ENCODE results near the gene STK11.

Gene STK11

GRCh38 chr19:1161716-1162115 lies 43.9 kb upstream of the STK11 start:
- Histone ChIP-seq H4K8ac (ENCODE audit: low read depth, low read length) (no peak overlapping the region), H3K27me3 (ENCODE audit: control insufficient read depth in 3 of 3, insufficient read depth in 3 of 3, low read depth in 1 of 3, low read length in 3 of 3) (no peaks in the 10 kb centered on the region), H3K9ac (ENCODE audit: low read depth, low read length, poor library complexity) (no peak overlapping the region), H3K23ac (ENCODE audit: low read depth, low read length, poor library complexity) (no peak overlapping the region), H2BK5ac (ENCODE audit: low read length) (no peak overlapping the region), H3K4me1 (ENCODE audit: control insufficient read depth in 2 of 2, insufficient read depth in 1 of 2, low read depth in 1 of 2, low read length in 2 of 2) (peaks cover 0 to 2% of the 10 kb centered on the region in 2 donors), H3K4ac (ENCODE audit: low read length) (no peak overlapping the region), H3K18ac (ENCODE audit: low read length) (peak overlapping the region; percentile 74), H2BK15ac (ENCODE audit: low read length) (no peak overlapping the region), H2AK5ac (ENCODE audit: low read depth, low read length) (no peak overlapping the region), H3K4me2 (ENCODE audit: insufficient read depth, low read length, poor library complexity, severe bottlenecking) (no peak overlapping the region), H2BK12ac (ENCODE audit: low read length) (no peak overlapping the region), H3K14ac (ENCODE audit: low read length) (no peak overlapping the region), H4K91ac (ENCODE audit: low read depth, low read length, poor library complexity) (no peak overlapping the region), H3K36me3 (replicated peaks in 1 of 2; ENCODE audit: control insufficient read depth in 2 of 2, insufficient read depth in 2 of 2, low read length in 2 of 2) (peaks cover 2 to 3% of the 10 kb centered on the region in 2 donors), H3K27ac (replicated peaks; ENCODE audit: low read length) (no peak overlapping the region), H2BK120ac (ENCODE audit: low read depth, low read length) (no peak overlapping the region), H3K79me1 (ENCODE audit: low read depth, low read length) (peaks cover 17% of the 10 kb centered on the region), H2AFZ (ENCODE audit: low read length) (no peak overlapping the region), H3K9me3 (replicated peaks in 1 of 2; ENCODE audit: control insufficient read depth in 2 of 2, insufficient read depth in 1 of 2, low read depth in 1 of 2, low read length in 2 of 2) (peaks cover 1 to 5% of the 10 kb centered on the region in 2 donors), H3K4me3 (ENCODE audit: low read length in 2 of 2) (no peak overlapping the region)
- DNase-seq (ENCODE audit: low spot score): no peak
- no CpG with 5 or more reads among the region's 18 CpGs for WGBS, 2 donors (ENCODE audit: extremely low coverage in 2 of 2, insufficient read length in 2 of 2, insufficient replicate concordance in 1 of 2)

- peaks cover 3 to 12% of the 10 kb centered on the region in 2 donors for H3K36me3 ChIP-seq (replicated peaks in 1 of 2; ENCODE audit: control insufficient read depth in 2 of 2, insufficient read depth in 2 of 2, low read length in 2 of 2)
- no peak overlapping the region for H2BK120ac ChIP-seq (ENCODE audit: low read depth, low read length)
- H3K4me1 ChIP-seq (ENCODE audit: control insufficient read depth in 2 of 2, insufficient read depth in 1 of 2, low read depth in 1 of 2, low read length in 2 of 2): peaks cover 0 to 2% of the 10 kb centered on the region in 2 donors
- peaks cover 17% of the 10 kb centered on the region for H3K79me1 ChIP-seq (ENCODE audit: low read depth, low read length)
- no peak overlapping the region for H2AFZ ChIP-seq (ENCODE audit: low read length)
- no peak for DNase-seq (ENCODE audit: low spot score)
- H3K9me3 ChIP-seq (replicated peaks in 1 of 2; ENCODE audit: control insufficient read depth in 2 of 2, insufficient read depth in 1 of 2, low read depth in 1 of 2, low read length in 2 of 2): peaks cover 1 to 13% of the 10 kb centered on the region in 2 donors
- H4K91ac ChIP-seq (ENCODE audit: low read depth, low read length, poor library complexity): no peak overlapping the region
- no peak overlapping the region for H2BK5ac ChIP-seq (ENCODE audit: low read length)
- H2AK5ac ChIP-seq (ENCODE audit: low read depth, low read length): no peak overlapping the region
- no peak overlapping the region for H3K27ac ChIP-seq (replicated peaks; ENCODE audit: low read length)
- no peak overlapping the region for H3K9ac ChIP-seq (ENCODE audit: low read depth, low read length, poor library complexity)
- no peak overlapping the region for H3K4ac ChIP-seq (ENCODE audit: low read length)
- no peak overlapping the region for H4K8ac ChIP-seq (ENCODE audit: low read depth, low read length)
- no peak overlapping the region for H3K4me2 ChIP-seq (ENCODE audit: insufficient read depth, low read length, poor library complexity, severe bottlenecking)
- peak overlapping the region; percentile 44 for H3K14ac ChIP-seq (ENCODE audit: low read length)
- H3K18ac ChIP-seq (ENCODE audit: low read length): peak overlapping the region; percentile 31
- no peaks in the 10 kb centered on the region for H3K27me3 ChIP-seq (ENCODE audit: control insufficient read depth in 3 of 3, insufficient read depth in 3 of 3, low read depth in 1 of 3, low read length in 3 of 3)
- H3K4me3 ChIP-seq (ENCODE audit: low read length in 2 of 2): peak overlapping the region in 1 of 2 donors; percentile 6
- H2BK12ac ChIP-seq (ENCODE audit: low read length): no peak overlapping the region
- H3K23ac ChIP-seq (ENCODE audit: low read depth, low read length, poor library complexity): peak overlapping the region; percentile 81
- H2BK15ac ChIP-seq (ENCODE audit: low read length): no peak overlapping the region
- WGBS, 2 donors (ENCODE audit: extremely low coverage in 2 of 2, insufficient read length in 2 of 2, insufficient replicate concordance in 1 of 2): no CpG with 5 or more reads among the region's 26 CpGs
These were observed 42.9 kb upstream of the STK11 start for GRCh38 chr19:1162404-1163282.

GRCh38 chr19:1163283-1163933 lies 42.2 kb upstream of the STK11 start:
- no peak overlapping the region for H4K8ac ChIP-seq (ENCODE audit: low read depth, low read length)
- no peak overlapping the region for H3K4me3 ChIP-seq (ENCODE audit: low read length in 2 of 2)
- no peak for DNase-seq (ENCODE audit: low spot score)
- no peak overlapping the region for H3K27ac ChIP-seq (replicated peaks; ENCODE audit: low read length)
- peak overlapping the region; percentile 48 for H3K18ac ChIP-seq (ENCODE audit: low read length)
- peak overlapping the region; percentile 56 for H2AK5ac ChIP-seq (ENCODE audit: low read depth, low read length)
- no peak overlapping the region for H3K4me2 ChIP-seq (ENCODE audit: insufficient read depth, low read length, poor library complexity, severe bottlenecking)
- peaks cover 1 to 13% of the 10 kb centered on the region in 2 donors for H3K9me3 ChIP-seq (replicated peaks in 1 of 2; ENCODE audit: control insufficient read depth in 2 of 2, insufficient read depth in 1 of 2, low read depth in 1 of 2, low read length in 2 of 2)
- H3K14ac ChIP-seq (ENCODE audit: low read length): peak overlapping the region; percentile 71
- H3K9ac ChIP-seq (ENCODE audit: low read depth, low read length, poor library complexity): no peak overlapping the region
- H2BK5ac ChIP-seq (ENCODE audit: low read length): peak overlapping the region; percentile 24
- no peaks in the 10 kb centered on the region for H3K27me3 ChIP-seq (ENCODE audit: control insufficient read depth in 3 of 3, insufficient read depth in 3 of 3, low read depth in 1 of 3, low read length in 3 of 3)
- no peak overlapping the region for H2BK120ac ChIP-seq (ENCODE audit: low read depth, low read length)
- no peak overlapping the region for H2AFZ ChIP-seq (ENCODE audit: low read length)
- peaks cover 0 to 2% of the 10 kb centered on the region in 2 donors for H3K4me1 ChIP-seq (ENCODE audit: control insufficient read depth in 2 of 2, insufficient read depth in 1 of 2, low read depth in 1 of 2, low read length in 2 of 2)
- H3K79me1 ChIP-seq (ENCODE audit: low read depth, low read length): peaks cover 20% of the 10 kb centered on the region
- no peak overlapping the region for H2BK15ac ChIP-seq (ENCODE audit: low read length)
- H2BK12ac ChIP-seq (ENCODE audit: low read length): peak overlapping the region; percentile 30
- H3K36me3 ChIP-seq (replicated peaks in 1 of 2; ENCODE audit: control insufficient read depth in 2 of 2, insufficient read depth in 2 of 2, low read length in 2 of 2): peaks cover 3 to 14% of the 10 kb centered on the region in 2 donors
- peak overlapping the region; percentile 43 for H3K23ac ChIP-seq (ENCODE audit: low read depth, low read length, poor library complexity)
- WGBS, 2 donors (ENCODE audit: extremely low coverage in 2 of 2, insufficient read length in 2 of 2, insufficient replicate concordance in 1 of 2): no CpG with 5 or more reads among the region's 41 CpGs
- H4K91ac ChIP-seq (ENCODE audit: low read depth, low read length, poor library complexity): no peak overlapping the region
- H3K4ac ChIP-seq (ENCODE audit: low read length): no peak overlapping the region

Data from neuronal stem cell (in vitro differentiated cells).